ENCODE data around the gene NAV1. TPM values are rescaled to one million over a fixed set of nuclear protein-coding genes. Genes with fewer than 3 reads are reported as not detected.
A peak's percentile ranks its signal among the peaks of the same experiment; 100 is the strongest.

The NAV1 gene
- total and polyA plus RNA-seq, 11 donors: 30.5 to 107 (median 73.4) TPM

DNA sequence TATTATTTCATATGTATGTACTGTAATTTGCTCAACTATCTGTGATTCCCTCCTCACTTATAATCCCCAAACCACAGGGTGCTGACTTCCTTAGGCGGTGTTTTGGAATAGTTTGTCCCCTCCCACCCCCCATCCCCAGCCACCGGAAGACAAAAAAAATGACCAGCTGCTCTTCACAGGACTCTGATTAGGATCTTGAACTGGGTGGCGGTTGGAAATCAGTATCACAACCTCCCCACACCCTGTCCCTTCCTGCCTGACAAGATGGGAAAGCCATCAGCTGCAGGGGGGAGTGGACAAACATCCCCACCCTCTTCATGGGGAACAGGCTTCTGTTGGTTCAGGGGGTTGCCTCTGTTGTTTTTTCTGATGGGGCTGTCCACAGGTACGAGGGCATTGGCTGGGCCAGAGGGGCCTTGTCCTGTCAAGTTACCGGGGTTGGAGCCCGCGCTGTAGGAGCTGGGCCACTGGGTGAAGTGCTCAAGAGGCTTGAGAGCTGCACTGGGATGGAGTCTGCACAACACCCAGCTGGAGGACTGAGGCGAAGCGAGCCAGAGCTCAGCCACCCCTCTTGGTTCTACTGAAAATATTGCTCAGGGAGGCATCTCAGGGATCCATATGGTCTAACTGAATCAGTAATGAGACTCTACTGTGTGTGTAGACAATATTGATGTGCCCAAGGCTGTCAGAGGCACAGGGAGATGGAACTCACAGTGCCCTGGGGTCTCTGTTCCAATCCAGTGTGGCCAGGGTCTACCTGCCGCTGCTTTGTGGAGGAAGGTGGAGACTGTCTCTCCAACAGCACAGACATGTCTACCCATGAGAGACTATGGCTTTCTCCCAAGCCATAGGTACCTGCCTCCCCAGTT, 28.2 kb downstream of the NAV1 start:
- DNase-seq (peak in 1 of 5 donors; percentile 39), ATAC-seq (peak; percentile 6 to 68 (median 26))
- Histone ChIP-seq H3K4me1 (peaks cover 18 to 93% (median 66%) of the 10 kb centered on the region in 12 donors), H3K36me3 (no peaks in the 10 kb centered on the region), H3K27ac (peak overlapping the region in 9 of 12 donors; percentile 12 to 66 (median 52)), H3K27me3 (no peaks in the 10 kb centered on the region), H3K9me3 (no peaks in the 10 kb centered on the region), H3K4me3 (no peak overlapping the region)
- TF ChIP-seq, protein P1, sequence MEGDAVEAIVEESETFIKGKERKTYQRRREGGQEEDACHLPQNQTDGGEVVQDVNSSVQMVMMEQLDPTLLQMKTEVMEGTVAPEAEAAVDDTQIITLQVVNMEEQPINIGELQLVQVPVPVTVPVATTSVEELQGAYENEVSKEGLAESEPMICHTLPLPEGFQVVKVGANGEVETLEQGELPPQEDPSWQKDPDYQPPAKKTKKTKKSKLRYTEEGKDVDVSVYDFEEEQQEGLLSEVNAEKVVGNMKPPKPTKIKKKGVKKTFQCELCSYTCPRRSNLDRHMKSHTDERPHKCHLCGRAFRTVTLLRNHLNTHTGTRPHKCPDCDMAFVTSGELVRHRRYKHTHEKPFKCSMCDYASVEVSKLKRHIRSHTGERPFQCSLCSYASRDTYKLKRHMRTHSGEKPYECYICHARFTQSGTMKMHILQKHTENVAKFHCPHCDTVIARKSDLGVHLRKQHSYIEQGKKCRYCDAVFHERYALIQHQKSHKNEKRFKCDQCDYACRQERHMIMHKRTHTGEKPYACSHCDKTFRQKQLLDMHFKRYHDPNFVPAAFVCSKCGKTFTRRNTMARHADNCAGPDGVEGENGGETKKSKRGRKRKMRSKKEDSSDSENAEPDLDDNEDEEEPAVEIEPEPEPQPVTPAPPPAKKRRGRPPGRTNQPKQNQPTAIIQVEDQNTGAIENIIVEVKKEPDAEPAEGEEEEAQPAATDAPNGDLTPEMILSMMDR (IDR thresholded peaks at IDR 0.05): no peak
- no peak for TF ChIP-seq POLR2A (IDR thresholded peaks at IDR 0.05)
- intact Hi-C loops (cut with DNase I): loop anchor here in 4 of 10 donors (5.0 to 10.0 kb wide), 5 partner anchors 40 to 80 kb away; no protein-coding TSS in a partner anchor
- WGBS, 4 donors: 70 to 78% (median 73%) methylated on average over 7 to 10 of the region's 10 CpGs

DNA sequence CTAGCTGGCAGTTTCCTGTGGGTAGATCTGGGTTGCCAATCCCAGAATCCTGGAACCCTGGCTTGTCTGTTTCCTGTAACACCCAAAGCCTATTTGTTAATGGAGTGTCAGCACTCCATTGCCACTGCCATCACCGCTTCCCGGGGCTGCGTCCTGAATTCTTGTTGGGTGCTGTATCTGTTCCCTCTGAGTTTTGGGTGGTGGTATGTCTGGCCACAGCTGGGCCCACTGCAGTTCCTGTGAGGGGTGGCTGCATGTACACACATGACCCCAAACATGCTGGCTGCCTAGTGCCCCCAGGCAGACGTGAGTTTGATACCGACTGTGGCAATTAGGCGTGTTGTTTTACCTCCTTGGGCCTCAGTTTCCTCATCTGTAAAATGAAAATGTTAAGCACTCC, 29.3 kb downstream of the NAV1 start:
- Histone ChIP-seq H3K36me3 (no peaks in the 10 kb centered on the region), H3K4me1 (peaks cover 11 to 86% (median 58%) of the 10 kb centered on the region in 12 donors), H3K9me3 (no peaks in the 10 kb centered on the region), H3K27me3 (no peaks in the 10 kb centered on the region), H3K4me3 (no peak overlapping the region), H3K27ac (peak overlapping the region in 5 of 12 donors; percentile 16 to 54 (median 43))
- DNase-seq (no peak), ATAC-seq (no peak)
- TF ChIP-seq POLR2A (IDR thresholded peaks at IDR 0.05): no peak
- TF ChIP-seq, protein P1 (IDR thresholded peaks at IDR 0.05): no peak
- 75 to 85% (median 82%) methylated on average over 6 of the region's 6 CpGs for whole genome bisulfite sequencing, 4 donors
- intact Hi-C loops (cut with DNase I): loop anchor here in 4 of 10 donors (5.0 to 10.0 kb wide), 5 partner anchors 39 to 79 kb away; no protein-coding TSS in a partner anchor

DNA sequence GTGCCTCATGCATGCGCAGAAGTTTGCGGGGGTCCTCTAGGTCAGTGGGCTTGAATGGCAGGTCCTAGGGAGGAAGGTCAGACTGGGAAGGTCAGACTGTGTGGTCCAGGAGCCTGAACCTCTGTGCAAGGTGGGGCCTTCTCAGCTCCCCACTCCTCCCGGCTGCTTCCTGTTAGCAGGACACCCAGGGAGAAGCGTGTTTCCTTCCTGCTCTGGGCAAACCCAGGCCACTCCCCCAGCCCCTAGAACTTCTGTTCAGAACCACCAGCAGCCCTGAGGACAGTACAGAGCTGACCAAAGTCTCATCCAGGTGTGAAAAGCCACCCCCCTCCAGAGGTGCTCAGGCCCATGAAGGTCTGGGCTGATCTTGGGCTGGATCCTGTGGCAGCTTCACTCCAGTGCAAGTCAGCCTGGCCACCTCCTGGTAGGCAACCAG, 29.9 kb downstream of the NAV1 start:
- Histone ChIP-seq H3K36me3 (no peaks in the 10 kb centered on the region), H3K4me1 (peaks cover 11 to 86% (median 61%) of the 10 kb centered on the region in 12 donors), H3K4me3 (no peak overlapping the region), H3K9me3 (no peaks in the 10 kb centered on the region), H3K27me3 (no peaks in the 10 kb centered on the region), H3K27ac (peak overlapping the region in 5 of 12 donors; percentile 13 to 52 (median 16))
- ATAC-seq: peak in 3 of 4 donors; percentile 6 to 19 (median 15)
- intact Hi-C loops (cut with DNase I): loop anchor here in 4 of 10 donors (5.0 to 10.0 kb wide), 5 partner anchors 38 to 78 kb away; no protein-coding TSS in a partner anchor
- no peak for DNase-seq
- whole genome bisulfite sequencing, 4 donors: 62 to 85% (median 75%) methylated on average over 4 of the region's 4 CpGs
- TF ChIP-seq, protein P1 (IDR thresholded peaks at IDR 0.05): no peak
- TF ChIP-seq POLR2A (IDR thresholded peaks at IDR 0.05): no peak

Data from heart left ventricle (tissue), 16 donors.